ENCODE measurements around the gene HDAC10. TPM values are rescaled to one million over a fixed set of nuclear protein-coding genes. Genes with fewer than 3 reads are reported as not detected.

Gene HDAC10
- total RNA-seq, 2 donors from 2014 or later: 57.2 to 62.8 TPM

GRCh38 chr22:50255099-50255498 lies 4.0 kb upstream of the HDAC10 start:
- H3K4me3 Mint-ChIP-seq: no peak overlapping the region

GRCh38 chr22:50253941-50254340 lies 2.9 kb upstream of the HDAC10 start:
- Mint-ChIP-seq H3K9me3 (no peaks in the 10 kb centered on the region), H3K27ac (no peak overlapping the region), H3K4me1 (no peaks in the 10 kb centered on the region), H3K27me3 (ENCODE audit: insufficient read depth) (no peaks in the 10 kb centered on the region), H3K4me3 (no peak overlapping the region), H3K36me3 (ENCODE audit: low read depth) (peaks cover 10% of the 10 kb centered on the region)
- Histone ChIP-seq H3K9me3 (ENCODE audit: control insufficient read depth, low read length) (no peaks in the 10 kb centered on the region), H3K4me1 (ENCODE audit: control insufficient read depth, insufficient read depth, low read length) (no peaks in the 10 kb centered on the region), H3K27ac (ENCODE audit: low read depth, low read length) (no peak overlapping the region), H3K27me3 (ENCODE audit: control insufficient read depth, insufficient read depth, low read length, poor library complexity, severe bottlenecking) (no peaks in the 10 kb centered on the region), H3K4me3 (ENCODE audit: low read length) (no peak overlapping the region), H3K9ac (ENCODE audit: extremely low read depth, low read length, poor library complexity, severe bottlenecking) (no peak overlapping the region), H3K36me3 (ENCODE audit: control insufficient read depth, insufficient read depth, low read length) (peaks cover 10% of the 10 kb centered on the region)
- DNase-seq: no peak
- no peak for TF ChIP-seq CTCF (conservative IDR thresholded peaks at IDR 0.05)
- WGBS, 2 experiments (ENCODE audit: insufficient coverage in 1 of 2, insufficient read length in 1 of 2): 84 to 97% methylated on average over 5 to 8 of the region's 8 CpGs

More at GRCh38 chr22:50255099-50255498, 4.0 kb upstream of the HDAC10 start:
- Histone ChIP-seq H3K27ac (ENCODE audit: low read depth, low read length) (no peak overlapping the region), H3K9me3 (ENCODE audit: control insufficient read depth, low read length) (no peaks in the 10 kb centered on the region), H3K4me3 (ENCODE audit: low read length) (no peak overlapping the region), H3K4me1 (ENCODE audit: control insufficient read depth, insufficient read depth, low read length) (no peaks in the 10 kb centered on the region), H3K36me3 (ENCODE audit: control insufficient read depth, insufficient read depth, low read length) (peaks cover 10% of the 10 kb centered on the region), H3K9ac (ENCODE audit: extremely low read depth, low read length, poor library complexity, severe bottlenecking) (no peak overlapping the region), H3K27me3 (ENCODE audit: control insufficient read depth, insufficient read depth, low read length, poor library complexity, severe bottlenecking) (no peaks in the 10 kb centered on the region)
- WGBS, 2 experiments (ENCODE audit: insufficient coverage in 1 of 2, insufficient read length in 1 of 2): 87 to 93% methylated on average over 12 to 19 of the region's 19 CpGs
- Mint-ChIP-seq H3K36me3 (ENCODE audit: low read depth) (peaks cover 12% of the 10 kb centered on the region), H3K27me3 (ENCODE audit: insufficient read depth) (no peaks in the 10 kb centered on the region), H3K9me3 (no peaks in the 10 kb centered on the region), H3K4me1 (no peaks in the 10 kb centered on the region), H3K27ac (no peak overlapping the region)
- TF ChIP-seq CTCF (conservative IDR thresholded peaks at IDR 0.05): no peak
- DNase-seq: no peak

- Histone ChIP-seq H3K36me3 (ENCODE audit: control insufficient read depth, insufficient read depth, low read length) (peaks cover 13% of the 10 kb centered on the region), H3K4me1 (ENCODE audit: control insufficient read depth, insufficient read depth, low read length) (no peaks in the 10 kb centered on the region), H3K9me3 (ENCODE audit: control insufficient read depth, low read length) (no peaks in the 10 kb centered on the region), H3K9ac (ENCODE audit: extremely low read depth, low read length, poor library complexity, severe bottlenecking) (no peak overlapping the region), H3K27me3 (ENCODE audit: control insufficient read depth, insufficient read depth, low read length, poor library complexity, severe bottlenecking) (no peaks in the 10 kb centered on the region), H3K27ac (ENCODE audit: low read depth, low read length) (no peak overlapping the region), H3K4me3 (ENCODE audit: low read length) (no peak overlapping the region)
- Mint-ChIP-seq H3K4me3 (no peak overlapping the region), H3K27me3 (ENCODE audit: insufficient read depth) (no peaks in the 10 kb centered on the region), H3K9me3 (no peaks in the 10 kb centered on the region), H3K27ac (no peak overlapping the region), H3K36me3 (ENCODE audit: low read depth) (peaks cover 9% of the 10 kb centered on the region), H3K4me1 (no peaks in the 10 kb centered on the region)
- TF ChIP-seq CTCF (conservative IDR thresholded peaks at IDR 0.05): no peak
- 92 to 95% methylated on average over 16 to 22 of the region's 22 CpGs for WGBS, 2 experiments (ENCODE audit: insufficient coverage in 1 of 2, insufficient read length in 1 of 2)
- no peak for DNase-seq
These were observed 2.2 kb upstream of the HDAC10 start for GRCh38 chr22:50253046-50253915.
